Stimulated activated CD4-positive, alpha-beta T cell treated with anti-CD3 and anti-CD28 coated beads, TNF-alpha, amount 100 ng/mL, for 48 hours (primary cell): Measurements from ENCODE around the gene RIPOR1.
"Not testable (repeated sequence)": the region's sequence is repeated elsewhere in the genome, so short reads cannot be mapped to it uniquely, and the experiment has no call there.

Source experiments
- DNase-seq, 3 donors: peaks; one replicate each; pipeline ENCODE4 v3.0.0-alpha.2; 2020; ENCODE audit warnings: low read depth in 3 of 3

RIPOR1 gene

DNA sequence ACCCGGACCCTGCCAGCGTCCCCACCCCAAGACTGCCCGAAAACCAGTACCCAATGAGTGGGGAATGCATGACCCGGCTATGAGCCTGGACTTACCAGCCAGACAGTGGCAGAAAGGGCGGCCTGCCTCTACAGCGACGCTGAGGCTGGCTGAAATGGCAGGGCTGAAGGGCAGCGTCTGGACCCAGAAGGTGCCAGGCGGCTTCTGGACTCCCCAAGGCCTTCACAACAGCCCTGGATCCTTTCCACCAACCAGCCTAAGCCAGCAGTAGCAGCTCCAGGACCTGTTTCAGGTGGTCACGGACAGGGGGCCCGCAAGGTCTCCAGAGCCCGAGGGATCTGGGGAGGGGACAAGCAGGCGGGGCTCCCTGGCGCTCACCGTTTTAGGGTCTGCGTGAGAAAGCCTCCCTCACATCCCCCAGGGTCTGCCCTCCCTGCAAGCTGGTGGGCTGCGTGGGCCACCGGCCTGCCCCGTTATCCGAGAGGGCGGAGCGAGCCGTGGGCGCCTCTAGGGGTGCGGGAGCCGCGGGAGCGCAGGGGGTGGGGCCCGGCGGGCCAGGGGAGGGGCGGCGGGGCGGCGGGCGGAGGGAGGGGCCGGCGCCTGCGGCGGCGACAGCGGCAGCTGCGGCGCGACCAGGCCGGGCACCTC, at the start of gene RIPOR1:
Gene RIPOR1, plus strand, starts transcription at position 608 of the 648 bp plus-strand sequence. CDS start 9,618 bp downstream, outside the sequence.
- no peak for DNase-seq

DNA sequence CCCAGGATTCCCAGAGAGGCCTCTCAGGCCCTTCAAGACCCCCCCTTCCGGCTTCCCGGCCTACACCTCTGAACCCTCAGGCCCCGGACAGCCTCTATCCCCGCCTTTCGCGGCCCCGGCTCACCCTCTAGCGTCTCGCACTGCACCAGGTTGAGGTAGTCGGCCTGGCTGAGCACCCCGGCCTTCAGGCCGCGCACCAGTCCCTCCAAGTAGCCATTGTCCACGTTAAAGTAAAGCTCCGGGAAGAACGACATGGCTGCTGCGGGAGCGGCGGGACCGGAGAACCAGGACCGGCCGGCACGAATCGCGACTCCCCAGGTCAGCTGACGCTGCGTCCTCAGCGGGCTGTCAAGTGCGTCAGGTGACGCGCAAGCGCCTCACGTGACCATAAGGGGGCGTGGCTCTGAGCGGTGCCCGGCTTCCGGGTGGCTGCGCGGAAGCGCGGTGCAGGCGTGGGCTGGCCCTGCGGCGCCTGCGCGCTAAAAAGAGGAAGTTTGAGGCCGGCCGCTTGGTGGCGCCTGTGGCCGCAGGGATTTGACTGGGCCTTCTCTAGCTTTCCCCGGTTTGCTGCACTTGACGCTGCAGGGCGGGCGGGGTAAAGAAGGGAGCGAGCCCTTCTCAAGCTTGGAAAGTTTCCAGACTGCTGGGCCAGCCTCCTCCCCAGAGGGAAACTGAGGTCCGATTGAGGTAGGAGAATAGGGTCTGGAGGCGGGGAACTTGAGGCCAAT, 47.6 kb upstream of the RIPOR1 start, which contains the start of gene ATP6V0D1:
Gene ATP6V0D1, minus strand, starts transcription at position 325 of the 728 bp plus-strand sequence. Its CDS starts 71 bp downstream, at position 254.
- DNase-seq = peak; percentile 96 to 99 (median 99)

DNA sequence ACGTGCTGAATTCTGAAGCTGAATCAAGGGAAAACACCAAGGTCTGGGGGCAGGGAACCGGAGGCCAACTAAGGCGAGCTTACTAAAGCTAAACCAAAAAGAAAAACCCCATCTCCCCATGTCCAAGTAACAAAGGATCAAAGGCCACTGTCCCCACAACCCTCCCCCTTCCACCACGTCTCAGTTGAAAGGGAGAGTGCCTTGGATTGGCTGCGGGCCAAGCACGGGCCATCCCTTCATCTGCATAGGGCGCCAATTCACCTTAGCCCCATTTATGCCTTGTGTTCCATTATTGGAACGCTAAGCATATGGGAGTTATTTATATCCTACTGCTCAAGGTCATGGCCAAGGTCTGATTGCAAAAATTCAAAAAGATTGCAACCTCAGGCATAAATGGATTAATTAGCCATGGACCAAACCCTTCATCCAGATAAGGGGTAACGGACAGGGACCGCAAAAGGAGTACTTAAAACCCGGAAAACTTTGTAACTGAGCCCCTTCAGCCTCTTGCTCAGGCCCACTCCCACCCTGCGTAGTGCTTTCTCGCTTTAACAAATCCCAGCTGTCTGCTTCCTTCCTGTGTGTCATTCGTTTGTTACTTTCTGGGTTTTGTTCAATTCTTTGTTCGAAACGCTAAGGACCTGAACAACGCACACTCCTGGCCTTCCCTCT, 46.9 kb upstream of the RIPOR1 start:
- peak in 2 of 3 donors; percentile 46 to 56 for DNase-seq

DNA sequence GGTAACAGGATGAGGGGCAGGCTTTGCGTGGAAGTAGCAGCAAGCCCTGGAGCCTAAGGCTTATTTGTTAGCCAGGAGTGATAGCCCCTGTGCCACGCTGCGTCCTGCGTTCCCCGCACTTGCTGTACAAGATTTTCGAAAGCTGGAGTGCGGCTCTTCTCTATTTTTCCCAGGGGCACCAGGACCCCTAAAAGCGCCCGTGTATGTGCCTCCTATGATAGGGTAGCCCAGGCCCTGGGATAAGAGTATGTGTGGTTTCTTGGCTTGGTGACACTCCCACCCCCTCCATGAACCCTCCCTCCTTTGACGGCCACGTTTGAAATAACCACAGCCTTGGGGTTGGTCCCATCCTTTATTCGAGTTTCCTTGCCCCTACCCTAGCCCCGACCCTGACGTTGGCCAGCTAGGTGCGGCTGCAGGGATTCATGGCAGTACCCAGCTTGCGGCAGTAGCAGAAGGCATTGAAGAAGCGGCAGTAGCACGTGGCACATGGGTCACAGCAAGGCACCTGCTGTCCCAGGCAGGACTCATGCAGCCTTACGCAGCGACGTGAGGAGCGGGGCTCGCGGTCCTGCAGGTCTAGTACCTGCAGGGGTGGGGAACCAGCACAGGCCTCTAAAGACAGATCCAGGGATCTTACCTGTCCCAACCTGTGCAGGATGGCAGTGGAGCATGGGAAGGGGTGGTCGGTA, 46.2 kb upstream of the RIPOR1 start:
- no peak for DNase-seq

- no peak for DNase-seq
Observed at GRCh38 chr16:67483150-67483549, 45.5 kb upstream of the RIPOR1 start, which contains the start of gene AGRP. Gene AGRP, minus strand, starts transcription at chr16:67483547. Its CDS starts 149 bp downstream, at chr16:67483398.

- no peak for DNase-seq
Observed at GRCh38 chr16:67483731-67484525, 44.7 kb upstream of the RIPOR1 start.

- DNase-seq = no peak
Observed at GRCh38 chr16:67486805-67487204, 41.8 kb upstream of the RIPOR1 start.

GRCh38 chr16:67487561-67487960, 41.1 kb upstream of the RIPOR1 start:
- DNase-seq = not testable (repeated sequence)

DNA sequence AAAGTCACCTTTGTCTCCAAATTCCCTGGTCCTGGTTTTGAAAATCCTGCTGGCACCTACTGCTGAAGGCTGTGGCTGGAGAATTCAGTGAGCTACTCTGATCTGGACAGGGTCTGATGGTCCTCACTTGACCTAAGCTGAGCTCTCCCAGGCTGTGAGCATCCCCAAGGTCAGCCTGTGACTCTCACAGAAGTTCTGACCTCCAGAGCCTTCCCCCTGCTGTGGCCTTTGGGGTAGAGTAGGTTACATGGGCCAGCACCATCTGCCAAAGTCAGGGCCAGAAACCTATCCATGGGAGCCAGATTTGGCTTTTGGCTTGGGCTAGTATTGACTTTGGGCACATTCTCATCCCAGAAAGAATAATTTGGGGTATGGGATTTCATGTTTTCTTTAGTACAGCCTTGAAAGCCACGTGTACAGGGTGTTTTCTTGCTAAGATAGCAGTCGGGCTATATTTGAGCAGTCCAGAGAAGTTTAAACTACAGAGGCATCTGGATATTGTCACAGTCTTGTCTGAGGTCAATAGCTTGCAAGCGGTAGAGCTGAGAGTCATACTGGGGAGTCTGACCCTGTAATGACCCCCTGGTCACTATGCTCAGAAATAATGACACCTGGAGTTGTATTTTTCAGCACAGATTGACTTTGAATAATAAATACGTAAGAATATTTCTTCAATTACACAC, 39.1 kb upstream of the RIPOR1 start:
- no peak for DNase-seq

DNA sequence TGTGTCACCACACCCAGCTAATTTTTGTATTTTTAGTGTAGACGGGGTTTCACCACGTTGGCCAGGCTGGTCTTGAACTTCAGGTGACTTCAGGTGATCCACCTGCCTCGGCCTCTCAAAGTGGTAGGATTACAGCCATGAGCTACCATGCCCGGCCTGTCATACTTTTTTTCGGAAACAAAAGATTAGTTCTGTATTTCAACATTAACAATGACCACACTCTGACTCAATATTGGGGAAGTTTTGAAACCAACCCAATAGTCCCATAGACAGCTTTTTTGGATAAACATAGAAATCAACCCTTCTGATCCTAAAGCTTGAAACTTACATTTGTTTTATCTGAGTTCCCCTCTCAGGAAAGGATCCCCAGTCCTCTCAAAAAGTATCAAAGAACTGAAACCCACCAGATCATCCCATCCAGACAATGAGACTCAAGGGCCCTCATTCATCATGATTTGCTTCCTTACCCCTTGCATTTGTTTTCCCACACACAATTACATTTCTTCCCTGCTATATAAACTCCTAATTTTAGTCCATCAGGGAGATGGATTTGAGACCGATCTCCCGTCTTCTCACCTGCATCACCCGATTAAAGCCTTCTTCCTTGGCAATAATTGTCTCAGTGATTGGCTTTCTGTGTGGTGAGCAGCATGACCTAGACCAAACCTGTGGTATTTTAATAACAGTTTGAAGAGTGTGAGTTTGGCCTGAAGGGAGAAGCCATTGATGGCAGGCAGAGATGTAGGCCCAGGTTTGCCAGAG, 38.1 kb upstream of the RIPOR1 start:
- no peak for DNase-seq

- DNase-seq = no peak
Observed at GRCh38 chr16:67499106-67499505, 29.5 kb upstream of the RIPOR1 start.

- DNase-seq = no peak
Observed at GRCh38 chr16:67504031-67505021, 24.3 kb upstream of the RIPOR1 start.

DNA sequence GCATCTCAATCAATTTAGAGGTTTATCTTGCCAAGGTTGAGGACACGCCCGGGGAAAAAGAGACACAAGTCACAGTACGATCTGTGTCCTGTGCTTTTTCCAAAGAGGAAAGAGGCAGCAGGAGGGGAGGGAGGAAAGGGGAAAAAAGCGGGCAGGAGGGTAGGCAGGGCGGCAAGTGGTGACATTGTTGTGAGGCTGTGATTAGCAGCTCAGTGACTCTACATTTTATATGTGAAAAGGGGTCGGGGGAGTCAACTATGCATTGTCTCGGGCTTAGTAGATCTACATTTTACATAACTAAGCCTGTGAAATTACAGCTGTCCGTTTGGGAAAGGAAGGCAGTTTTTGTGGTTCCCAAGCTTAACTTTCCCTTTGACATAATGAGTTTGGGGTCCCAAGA, 22.2 kb upstream of the RIPOR1 start:
- DNase-seq = no peak

DNA sequence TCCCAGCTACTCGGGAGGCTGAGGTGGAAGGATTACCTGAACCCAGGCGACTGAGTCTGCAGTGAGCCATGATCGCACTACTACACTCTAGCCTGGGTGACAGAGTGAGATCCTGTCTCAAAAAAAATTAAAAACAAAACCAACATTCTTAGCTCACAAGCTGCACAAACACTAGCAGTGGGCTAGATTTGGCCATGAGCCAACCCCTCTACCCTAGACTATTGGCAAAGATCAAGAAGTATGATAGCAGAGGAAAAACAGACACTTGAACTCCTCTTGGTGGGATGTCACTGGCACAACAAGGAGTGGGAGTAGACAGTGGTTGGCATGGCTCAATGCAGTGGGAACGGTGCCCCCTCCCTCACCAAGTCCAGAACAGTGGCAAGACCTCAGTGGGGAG, 19.6 kb upstream of the RIPOR1 start:
- no peak for DNase-seq

GRCh38 chr16:67513892-67514291, 14.7 kb upstream of the RIPOR1 start:
- DNase-seq = not testable (repeated sequence)

- DNase-seq = peak; percentile 58 to 75 (median 72)
Observed at GRCh38 chr16:67514382-67514828, 14.2 kb upstream of the RIPOR1 start.

DNA sequence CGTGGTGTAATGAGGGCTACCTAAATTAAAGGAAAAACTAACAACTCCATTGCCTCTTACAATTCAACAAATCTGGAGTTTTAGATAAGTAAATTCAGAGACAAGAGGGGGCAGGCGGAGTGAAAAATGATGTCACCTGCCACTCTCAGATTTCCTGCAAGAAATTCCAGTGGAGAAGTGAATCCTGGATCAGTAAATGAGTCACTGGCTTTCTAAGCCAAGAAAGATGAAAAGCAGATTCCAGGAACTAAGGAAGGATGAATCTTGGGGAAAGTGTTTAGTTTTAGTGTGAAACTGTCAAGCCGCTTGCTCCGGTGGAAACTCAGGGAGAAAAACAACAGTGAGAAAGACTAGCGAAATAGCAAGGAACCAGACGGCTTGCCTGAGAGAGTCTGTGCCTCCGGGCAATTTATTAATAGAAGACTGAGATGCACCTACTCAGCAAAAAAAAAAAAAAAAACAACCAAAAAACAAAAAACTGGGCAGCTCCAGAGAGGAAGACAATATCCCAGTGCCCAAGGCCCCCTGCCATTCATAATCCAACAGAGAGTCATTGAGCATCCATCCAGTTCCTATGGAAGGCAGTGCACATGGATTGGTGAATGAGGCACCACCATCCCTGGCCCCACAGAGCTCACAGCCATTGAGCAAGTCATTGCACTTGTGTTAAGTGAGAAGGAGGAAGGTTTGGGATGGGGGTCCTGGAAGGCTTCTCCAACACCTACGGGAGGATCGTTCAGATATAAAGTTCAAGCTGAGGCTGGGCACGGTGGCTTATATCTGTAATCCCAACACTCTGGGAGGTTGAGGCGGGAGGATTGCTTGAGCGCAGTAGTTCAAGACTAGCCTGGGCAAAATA, 12.1 kb upstream of the RIPOR1 start:
- no peak for DNase-seq

GRCh38 chr16:67517155-67517445, 11.5 kb upstream of the RIPOR1 start:
- DNase-seq = no peak
